Activated T-cell treated with anti-CD3 and anti-CD28 coated beads, Interleukin-2, amount 50 U/mL, for 24 hours (primary cell): ENCODE data around the gene TARS3.

ENCODE experiments used
- DNase-seq: peaks from one replicate; pipeline ENCODE4 v3.0.0-alpha.2; 2020
- H3K27ac Mint-ChIP-seq: 2 replicates; pipeline ENCODE4 v1.8.0; 2020; ENCODE audit warnings: mild to moderate bottlenecking, mixed read lengths
- H3K27me3 Mint-ChIP-seq: 2 replicates; pipeline ENCODE4 v1.8.0; 2020; ENCODE audit warnings: mixed read lengths
- H3K36me3 Mint-ChIP-seq: 2 replicates; pipeline ENCODE4 v1.8.0; 2020; ENCODE audit warnings: low read depth, mixed read lengths
- H3K4me1 Mint-ChIP-seq: 2 replicates; pipeline ENCODE4 v1.8.0; 2020; ENCODE audit warnings: low read depth, mixed read lengths
- H3K4me3 Mint-ChIP-seq: 2 replicates; pipeline ENCODE4 v1.8.0; 2020; ENCODE audit warnings: mild to moderate bottlenecking, moderate library complexity, mixed read lengths
- H3K9me3 Mint-ChIP-seq: 2 replicates; pipeline ENCODE4 v1.8.0; 2020; ENCODE audit warnings: mixed read lengths

Gene TARS3

GRCh38 chr15:101654171-101654570 is 70.1 kb downstream of the TARS3 start:
- DNase-seq: no peak
- H3K36me3 Mint-ChIP-seq: peaks cover 54% of the 10 kb centered on the region
- H3K9me3 Mint-ChIP-seq: no peaks in the 10 kb centered on the region
- H3K27ac Mint-ChIP-seq: peak overlapping the region; percentile 67
- peak overlapping the region; percentile 16 for H3K4me3 Mint-ChIP-seq
- peaks cover 41% of the 10 kb centered on the region for H3K4me1 Mint-ChIP-seq
- H3K27me3 Mint-ChIP-seq: no peaks in the 10 kb centered on the region

- Mint-ChIP-seq H3K27me3 (no peaks in the 10 kb centered on the region), H3K9me3 (no peaks in the 10 kb centered on the region), H3K36me3 (peaks cover 66% of the 10 kb centered on the region), H3K4me3 (peak overlapping the region; percentile 94), H3K27ac (peak overlapping the region; percentile 97), H3K4me1 (peaks cover 51% of the 10 kb centered on the region)
- no peak for DNase-seq
These were observed 71.4 kb downstream of the TARS3 start for GRCh38 chr15:101652786-101653430.

GRCh38 chr15:101652098-101652785 is 72.0 kb downstream of the TARS3 start, which contains the start of gene TM2D3:
TM2D3 (minus strand) TSS chr15:101652381; CDS start chr15:101652361, 20 bp downstream.
- H3K27ac Mint-ChIP-seq: peak within 1 kb of the TSS; percentile 97
- H3K9me3 Mint-ChIP-seq: no peaks in the 10 kb centered on the region
- no peaks in the 10 kb centered on the region for H3K27me3 Mint-ChIP-seq
- H3K36me3 Mint-ChIP-seq: peaks cover 68% of the 10 kb centered on the region
- H3K4me3 Mint-ChIP-seq: peak within 1 kb of the TSS; percentile 94
- H3K4me1 Mint-ChIP-seq: peaks cover 53% of the 10 kb centered on the region
- DNase-seq: peak; percentile 96

- H3K27ac Mint-ChIP-seq: peak overlapping the region; percentile 97
- no peaks in the 10 kb centered on the region for H3K9me3 Mint-ChIP-seq
- H3K4me1 Mint-ChIP-seq: peaks cover 54% of the 10 kb centered on the region
- peaks cover 70% of the 10 kb centered on the region for H3K36me3 Mint-ChIP-seq
- DNase-seq: no peak
- peak overlapping the region; percentile 94 for H3K4me3 Mint-ChIP-seq
- H3K27me3 Mint-ChIP-seq: no peaks in the 10 kb centered on the region
These were observed 72.6 kb downstream of the TARS3 start for GRCh38 chr15:101651554-101652097.

- Mint-ChIP-seq H3K4me1 (peaks cover 57% of the 10 kb centered on the region), H3K36me3 (peaks cover 79% of the 10 kb centered on the region), H3K4me3 (peak overlapping the region; percentile 94), H3K27me3 (no peaks in the 10 kb centered on the region), H3K27ac (peak overlapping the region; percentile 97), H3K9me3 (no peaks in the 10 kb centered on the region)
- DNase-seq: no peak
These were observed 74.1 kb downstream of the TARS3 start for GRCh38 chr15:101650145-101650544.

GRCh38 chr15:101648356-101648755 is 75.9 kb downstream of the TARS3 start:
- no peak for DNase-seq
- no peaks in the 10 kb centered on the region for H3K9me3 Mint-ChIP-seq
- H3K27ac Mint-ChIP-seq: peak overlapping the region; percentile 64
- peaks cover 86% of the 10 kb centered on the region for H3K36me3 Mint-ChIP-seq
- H3K4me1 Mint-ChIP-seq: peaks cover 48% of the 10 kb centered on the region
- H3K4me3 Mint-ChIP-seq: no peak overlapping the region
- H3K27me3 Mint-ChIP-seq: no peaks in the 10 kb centered on the region

- DNase-seq: no peak
- Mint-ChIP-seq H3K27ac (peak overlapping the region; percentile 80), H3K4me3 (no peak overlapping the region), H3K4me1 (peaks cover 51% of the 10 kb centered on the region), H3K9me3 (no peaks in the 10 kb centered on the region), H3K36me3 (peaks cover 92% of the 10 kb centered on the region), H3K27me3 (no peaks in the 10 kb centered on the region)
These were observed 77.0 kb downstream of the TARS3 start for GRCh38 chr15:101647251-101647650.

GRCh38 chr15:101646672-101647071 is 77.6 kb downstream of the TARS3 start:
- Mint-ChIP-seq H3K27me3 (no peaks in the 10 kb centered on the region), H3K27ac (peak overlapping the region; percentile 76), H3K4me3 (no peak overlapping the region), H3K9me3 (no peaks in the 10 kb centered on the region), H3K4me1 (peaks cover 57% of the 10 kb centered on the region), H3K36me3 (peaks cover 96% of the 10 kb centered on the region)
- no peak for DNase-seq

GRCh38 chr15:101642361-101642760 is 81.9 kb downstream of the TARS3 start:
- no peaks in the 10 kb centered on the region for H3K9me3 Mint-ChIP-seq
- H3K27ac Mint-ChIP-seq: peak overlapping the region; percentile 88
- H3K4me3 Mint-ChIP-seq: no peak overlapping the region
- peaks cover 95% of the 10 kb centered on the region for H3K36me3 Mint-ChIP-seq
- H3K27me3 Mint-ChIP-seq: no peaks in the 10 kb centered on the region
- DNase-seq: no peak
- H3K4me1 Mint-ChIP-seq: peaks cover 33% of the 10 kb centered on the region

- no peak for DNase-seq
- Mint-ChIP-seq H3K27ac (peak overlapping the region; percentile 88), H3K27me3 (no peaks in the 10 kb centered on the region), H3K9me3 (no peaks in the 10 kb centered on the region), H3K4me1 (peaks cover 31% of the 10 kb centered on the region), H3K36me3 (peaks cover 94% of the 10 kb centered on the region), H3K4me3 (no peak overlapping the region)
These were observed 82.4 kb downstream of the TARS3 start for GRCh38 chr15:101641894-101642293.

GRCh38 chr15:101641129-101641764 is 83.0 kb downstream of the TARS3 start:
- Mint-ChIP-seq H3K9me3 (no peaks in the 10 kb centered on the region), H3K27me3 (no peaks in the 10 kb centered on the region), H3K27ac (peak overlapping the region; percentile 64), H3K36me3 (peaks cover 94% of the 10 kb centered on the region), H3K4me1 (peaks cover 31% of the 10 kb centered on the region), H3K4me3 (no peak overlapping the region)
- DNase-seq: peak; percentile 73

GRCh38 chr15:101639667-101640066 is 84.6 kb downstream of the TARS3 start:
- H3K27me3 Mint-ChIP-seq: no peaks in the 10 kb centered on the region
- no peak for DNase-seq
- H3K4me1 Mint-ChIP-seq: peaks cover 28% of the 10 kb centered on the region
- no peaks in the 10 kb centered on the region for H3K9me3 Mint-ChIP-seq
- H3K27ac Mint-ChIP-seq: peak overlapping the region; percentile 55
- H3K36me3 Mint-ChIP-seq: peaks cover 78% of the 10 kb centered on the region
- H3K4me3 Mint-ChIP-seq: no peak overlapping the region

- no peak for DNase-seq
- H3K36me3 Mint-ChIP-seq: peaks cover 69% of the 10 kb centered on the region
- no peaks in the 10 kb centered on the region for H3K27me3 Mint-ChIP-seq
- peak overlapping the region; percentile 4 for H3K27ac Mint-ChIP-seq
- H3K4me3 Mint-ChIP-seq: no peak overlapping the region
- peaks cover 19% of the 10 kb centered on the region for H3K4me1 Mint-ChIP-seq
- no peaks in the 10 kb centered on the region for H3K9me3 Mint-ChIP-seq
These were observed 86.4 kb downstream of the TARS3 start for GRCh38 chr15:101637919-101638318.

GRCh38 chr15:101637516-101637915 is 86.8 kb downstream of the TARS3 start:
- H3K27ac Mint-ChIP-seq: peak overlapping the region; percentile 4
- peaks cover 16% of the 10 kb centered on the region for H3K4me1 Mint-ChIP-seq
- H3K27me3 Mint-ChIP-seq: no peaks in the 10 kb centered on the region
- H3K9me3 Mint-ChIP-seq: no peaks in the 10 kb centered on the region
- no peak for DNase-seq
- H3K36me3 Mint-ChIP-seq: peaks cover 69% of the 10 kb centered on the region
- H3K4me3 Mint-ChIP-seq: no peak overlapping the region
